GM12878 (cell line): ENCODE measurements around the gene RASAL2. TPM values are rescaled to one million over a fixed set of nuclear protein-coding genes. Genes with fewer than 3 reads are reported as not detected.

Experiments
- ATAC-seq: fragments of 200-7000 bp; cut with Tn5 transposase; 3 replicates; pipeline ENCODE4 v1.9.1; 2020; ENCODE audit warnings: mild to moderate bottlenecking, moderate library complexity
- BruUV-seq: library from RNA; stranded (reverse); fragments of 400-500 nt; replicated peaks from 2 replicates; lab custom pipeline; 2021; lab: Mats Ljungman, UMichigan
- CTCF ChIA-PET: fragments of 300-600 bp; sonication (Branson Sonifier 250); formaldehyde crosslinking; extraction: SDS; loops from one replicate; lab custom pipeline; 2021; ENCODE audit warnings: inconsistent platforms; lab: Yijun Ruan, JAX
- POLR2A ChIA-PET: fragments of 350-600 bp; formaldehyde crosslinking; extraction: SDS; loops from one replicate; lab custom pipeline; 2021; ENCODE audit warnings: inconsistent platforms; lab: Charles Lee
- RAD21 ChIA-PET: fragments of 300-600 bp; sonication (Branson Sonifier 250); formaldehyde crosslinking; loops from one replicate; lab custom pipeline; 2023; ENCODE audit warnings: antibody characterized with exemption; ENCODE audit not compliant: unreplicated experiment; lab: Charles Lee
- SMC1A ChIA-PET: fragments of 300-600 bp; sonication (Branson Sonifier 250); formaldehyde crosslinking; loops from one replicate; lab custom pipeline; 2023; ENCODE audit not compliant: unreplicated experiment, uncharacterized antibody; lab: Charles Lee
- DNase-seq: peaks from one replicate; pipeline ENCODE4 v3.0.0-alpha.2; 2011; ENCODE audit warnings: low read depth, low spot score
- FAIRE-seq: peaks from 3 replicates; lab custom pipeline; 2011; peaks lifted over from hg19 to GRCh38; lab: Jason Lieb, UNC
- H2AFZ ChIP-seq: 2 replicates; pipeline ENCODE4 v1.6.0; 2011; ENCODE audit warnings: low read depth, low read length, control low read depth; ENCODE audit not compliant: control insufficient read depth
- H3K27ac ChIP-seq: 2 replicates; pipeline ENCODE4 v1.5.1; 2011; ENCODE audit warnings: control low read depth; ENCODE audit not compliant: control insufficient read depth, insufficient read depth
- H3K27me3 ChIP-seq, 2 experiments: replicated peaks in 1 of 2; 2 replicates each; pipeline versions ENCODE4 v1.6.0 to v1.6.1; 2011; ENCODE audit warnings: low read length in 1 of 2; ENCODE audit not compliant: control insufficient read depth in 2 of 2, insufficient read depth in 2 of 2
- H3K36me3 ChIP-seq, 2 experiments: 2 replicates each; pipeline ENCODE4 v1.5.1; 2011; ENCODE audit warnings: low read length in 1 of 2; ENCODE audit not compliant: control insufficient read depth in 2 of 2, insufficient read depth in 2 of 2
- H3K4me1 ChIP-seq: 2 replicates; pipeline ENCODE4 v1.6.1; 2011; ENCODE audit warnings: mild to moderate bottlenecking, low read length, moderate library complexity, mixed read lengths; ENCODE audit not compliant: control insufficient read depth, insufficient read depth
- H3K4me2 ChIP-seq: 2 replicates; pipeline ENCODE4 v1.6.0; 2011; ENCODE audit warnings: control low read depth; ENCODE audit not compliant: control insufficient read depth, insufficient read depth
- H3K4me3 ChIP-seq: fragments of 200-600 bp; sonication (generic); 2 replicates; pipeline ENCODE4 v1.5.1; 2016
- H3K79me2 ChIP-seq: 2 replicates; pipeline ENCODE4 v1.6.0; 2011; ENCODE audit warnings: low read length; ENCODE audit not compliant: control insufficient read depth, insufficient read depth
- H3K9ac ChIP-seq: 2 replicates; pipeline ENCODE4 v1.8.0; 2011; ENCODE audit warnings: low read length, control low read depth, mixed read lengths; ENCODE audit not compliant: control insufficient read depth, insufficient read depth
- H3K9me3 ChIP-seq: replicated peaks from 3 replicates; pipeline ENCODE4 v1.5.1; 2011; ENCODE audit warnings: mild to moderate bottlenecking, low read length; ENCODE audit not compliant: control insufficient read depth, insufficient read depth
- H4K20me1 ChIP-seq: 2 replicates; pipeline ENCODE4 v1.6.0; 2011; ENCODE audit not compliant: control insufficient read depth, insufficient read depth
- CEBPB ChIP-seq, 2 experiments: fragments of 150-350 bp in 1 of 2; IDR thresholded peaks; 2 replicates each; pipeline ENCODE4 v1.6.1; 2012 to 2014; ENCODE audit warnings: low read depth in 2 of 2, low read length in 2 of 2, borderline replicate concordance in 1 of 2, inconsistent platforms in 1 of 2
- EED ChIP-seq: sonication (generic); IDR thresholded peaks from 2 replicates; pipeline ENCODE4 v1.6.1; 2016; ENCODE audit warnings: antibody characterized with exemption, low read depth
- ELK1 ChIP-seq: IDR thresholded peaks from 2 replicates; pipeline ENCODE4 v1.6.1; 2012; ENCODE audit warnings: low read depth, low read length, improper control_type of control experiment
- ESRRA ChIP-seq: IDR thresholded peaks from 2 replicates; pipeline ENCODE4 v1.6.1; 2012; ENCODE audit warnings: mild to moderate bottlenecking, low read length, improper control_type of control experiment
- IKZF2 ChIP-seq, 2 experiments: fragments of 450-650 bp; IDR thresholded peaks; 2 replicates each; pipeline ENCODE4 v1.6.1; 2017; ENCODE audit warnings: mild to moderate bottlenecking in 2 of 2, moderate library complexity in 2 of 2
- KLF5 ChIP-seq: fragments of 450-650 bp; IDR thresholded peaks from 2 replicates; pipeline ENCODE4 v1.6.1; 2014; ENCODE audit warnings: mild to moderate bottlenecking; ENCODE audit not compliant: partially characterized antibody
- MTA3 ChIP-seq: IDR thresholded peaks from 2 replicates; pipeline ENCODE4 v1.6.1; 2012; ENCODE audit warnings: low read length, inconsistent platforms, borderline replicate concordance
- PML ChIP-seq: IDR thresholded peaks from 2 replicates; pipeline ENCODE4 v1.6.1; 2012; ENCODE audit warnings: low read length, inconsistent platforms
- TCF3 ChIP-seq: IDR thresholded peaks from 2 replicates; pipeline ENCODE4 v1.6.1; 2012; ENCODE audit warnings: low read depth, mild to moderate bottlenecking, low read length, borderline replicate concordance; ENCODE audit not compliant: insufficient read depth
- ZNF274 ChIP-seq: IDR thresholded peaks from one replicate; pipeline ENCODE4 v1.8.0; 2011; ENCODE audit not compliant: insufficient read length, insufficient read depth
- WGBS: methylation state at CpG from one replicate; pipeline ENCODE4 v1.1.6; 2016; ENCODE audit warnings: low lambda C conversion rate; ENCODE audit not compliant: insufficient replicate concordance, insufficient coverage; ENCODE audit errors: missing lambda C conversion rate; 5-methylcytosine and 5-hydroxymethylcytosine counted together
- in situ Hi-C: fragments of 300-500 bp; cut with MboI; formaldehyde crosslinking; loops from 9 replicates; pipeline ENCODE4 v1.14.3; 2018; ENCODE audit warnings: mixed read lengths
- intact Hi-C: fragments of 100-400 bp; cut with micrococcal nuclease; formaldehyde crosslinking; loops from one replicate; pipeline ENCODE4 v1.14.2; 2022; ENCODE audit not compliant: unreplicated experiment
- polyA plus RNA-seq, 11 experiments: library from polyadenylated mRNA; depleted of rRNA in 4 of 11; unstranded in 6 of 11; stranded (reverse) in 5 of 11; fragments of >200 nt; fragmentation: Nextera tagmentation in 4 of 11; fragmentation: Illumina TruSeq in 1 of 11; extraction: Ambion mirVana in 4 of 11; extraction: Trizol in 1 of 11; gene quantifications; 1 replicate in 1 of 11; 2 replicates in 10 of 11; pipeline versions ENCODE4 v1.2.1 to v1.2.3, GENCODE V29; 2011 to 2016; ENCODE audit warnings: inconsistent platforms in 2 of 11, missing spikeins in 2 of 11, low read depth in 1 of 11
- total RNA-seq, 4 experiments: library from RNA; depleted of rRNA in 3 of 4; stranded (reverse); fragments of >200 nt in 3 of 4; fragmentation: Illumina TruSeq in 1 of 4; extraction: Trizol in 1 of 4; gene quantifications; 2 replicates each; pipeline versions ENCODE4 v1.2.1 to v1.2.3, GENCODE V29; 2013 to 2021
- TF ChIP-seq, protein P1 (sequence below): IDR thresholded peaks from 2 replicates; pipeline ENCODE4 v1.6.1; 2012; ENCODE audit warnings: improper control_type of control experiment, low read depth, low read length; ENCODE audit not compliant: insufficient replicate concordance
- TF ChIP-seq, protein P2 (sequence below): fragments of 450-650 bp; IDR thresholded peaks from 2 replicates; pipeline ENCODE4 v1.6.1; 2017; ENCODE audit warnings: mild to moderate bottlenecking, moderate library complexity

The RASAL2 gene
- total and polyA plus RNA-seq, 10 of the 15 experiments (the other 5 are each of a cell fraction or from before 2014, with no cell fraction given) = 0.02 to 6.9 (median 0.17) TPM; not detected in 1

DNA sequence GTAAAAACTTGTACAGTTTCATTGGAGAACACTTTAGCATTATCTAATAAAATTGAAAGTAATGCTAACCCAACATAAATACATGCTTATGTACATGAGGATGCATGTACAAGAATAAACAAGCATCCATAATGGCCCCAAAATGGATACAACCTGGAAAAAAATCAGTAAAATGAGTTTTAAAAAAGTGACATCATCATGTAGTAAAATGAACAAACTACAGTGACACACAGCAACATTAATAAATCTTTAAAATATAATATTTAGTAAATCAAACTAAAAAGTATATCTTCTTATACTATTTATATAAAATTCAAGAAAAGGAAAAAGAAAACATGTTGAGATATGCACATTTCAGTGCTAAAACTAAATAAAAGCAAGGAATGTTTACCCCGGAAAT, 262.4 kb downstream of the RASAL2 start (continued):
- TF ChIP-seq, protein P1, sequence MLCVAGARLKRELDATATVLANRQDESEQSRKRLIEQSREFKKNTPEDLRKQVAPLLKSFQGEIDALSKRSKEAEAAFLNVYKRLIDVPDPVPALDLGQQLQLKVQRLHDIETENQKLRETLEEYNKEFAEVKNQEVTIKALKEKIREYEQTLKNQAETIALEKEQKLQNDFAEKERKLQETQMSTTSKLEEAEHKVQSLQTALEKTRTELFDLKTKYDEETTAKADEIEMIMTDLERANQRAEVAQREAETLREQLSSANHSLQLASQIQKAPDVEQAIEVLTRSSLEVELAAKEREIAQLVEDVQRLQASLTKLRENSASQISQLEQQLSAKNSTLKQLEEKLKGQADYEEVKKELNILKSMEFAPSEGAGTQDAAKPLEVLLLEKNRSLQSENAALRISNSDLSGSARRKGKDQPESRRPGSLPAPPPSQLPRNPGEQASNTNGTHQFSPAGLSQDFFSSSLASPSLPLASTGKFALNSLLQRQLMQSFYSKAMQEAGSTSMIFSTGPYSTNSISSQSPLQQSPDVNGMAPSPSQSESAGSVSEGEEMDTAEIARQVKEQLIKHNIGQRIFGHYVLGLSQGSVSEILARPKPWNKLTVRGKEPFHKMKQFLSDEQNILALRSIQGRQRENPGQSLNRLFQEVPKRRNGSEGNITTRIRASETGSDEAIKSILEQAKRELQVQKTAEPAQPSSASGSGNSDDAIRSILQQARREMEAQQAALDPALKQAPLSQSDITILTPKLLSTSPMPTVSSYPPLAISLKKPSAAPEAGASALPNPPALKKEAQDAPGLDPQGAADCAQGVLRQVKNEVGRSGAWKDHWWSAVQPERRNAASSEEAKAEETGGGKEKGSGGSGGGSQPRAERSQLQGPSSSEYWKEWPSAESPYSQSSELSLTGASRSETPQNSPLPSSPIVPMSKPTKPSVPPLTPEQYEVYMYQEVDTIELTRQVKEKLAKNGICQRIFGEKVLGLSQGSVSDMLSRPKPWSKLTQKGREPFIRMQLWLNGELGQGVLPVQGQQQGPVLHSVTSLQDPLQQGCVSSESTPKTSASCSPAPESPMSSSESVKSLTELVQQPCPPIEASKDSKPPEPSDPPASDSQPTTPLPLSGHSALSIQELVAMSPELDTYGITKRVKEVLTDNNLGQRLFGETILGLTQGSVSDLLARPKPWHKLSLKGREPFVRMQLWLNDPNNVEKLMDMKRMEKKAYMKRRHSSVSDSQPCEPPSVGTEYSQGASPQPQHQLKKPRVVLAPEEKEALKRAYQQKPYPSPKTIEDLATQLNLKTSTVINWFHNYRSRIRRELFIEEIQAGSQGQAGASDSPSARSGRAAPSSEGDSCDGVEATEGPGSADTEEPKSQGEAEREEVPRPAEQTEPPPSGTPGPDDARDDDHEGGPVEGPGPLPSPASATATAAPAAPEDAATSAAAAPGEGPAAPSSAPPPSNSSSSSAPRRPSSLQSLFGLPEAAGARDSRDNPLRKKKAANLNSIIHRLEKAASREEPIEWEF = no peak

- DNase-seq = no peak
- ChIA-PET SMC1A (no interaction called here), CTCF (no interaction called here), POLR2A (no interaction called here), RAD21 (no interaction called here)
- H3K79me2 ChIP-seq = no peaks in the 10 kb centered on the region
- H3K9me3 ChIP-seq = no peaks in the 10 kb centered on the region
- H3K9ac ChIP-seq = no peak overlapping the region
- H3K4me3 ChIP-seq = no peak overlapping the region
- intact Hi-C loops (no loop called here), in situ Hi-C loops (no loop called here)
- no peak overlapping the region for H3K27ac ChIP-seq
- BruUV-seq = no TSS peak
- H3K4me1 ChIP-seq = no peaks in the 10 kb centered on the region
- no peak overlapping the region for H3K4me2 ChIP-seq
- 42% methylated on average over 1 of the region's 1 CpG for WGBS
- no peaks in the 10 kb centered on the region for H3K27me3 ChIP-seq
- no peak for ATAC-seq
- no peaks in the 10 kb centered on the region for H3K36me3 ChIP-seq
- no peak for FAIRE-seq
- no peak overlapping the region for H2AFZ ChIP-seq
- no peaks in the 10 kb centered on the region for H4K20me1 ChIP-seq
- TF ChIP-seq IKZF2 (IDR thresholded peaks at IDR 0.05) (no peak), MTA3 (no peak), PML (no peak), TCF3 (no peak), ELK1 (no peak), CEBPB (IDR thresholded peaks at IDR 0.05; ENCODE audit: borderline replicate concordance in 1 of 2, low read depth in 2 of 2, low read length in 2 of 2) (no peak), ESRRA (no peak), KLF5 (no peak), ZNF274 (no peak), EED (no peak)
- TF ChIP-seq, protein P2, sequence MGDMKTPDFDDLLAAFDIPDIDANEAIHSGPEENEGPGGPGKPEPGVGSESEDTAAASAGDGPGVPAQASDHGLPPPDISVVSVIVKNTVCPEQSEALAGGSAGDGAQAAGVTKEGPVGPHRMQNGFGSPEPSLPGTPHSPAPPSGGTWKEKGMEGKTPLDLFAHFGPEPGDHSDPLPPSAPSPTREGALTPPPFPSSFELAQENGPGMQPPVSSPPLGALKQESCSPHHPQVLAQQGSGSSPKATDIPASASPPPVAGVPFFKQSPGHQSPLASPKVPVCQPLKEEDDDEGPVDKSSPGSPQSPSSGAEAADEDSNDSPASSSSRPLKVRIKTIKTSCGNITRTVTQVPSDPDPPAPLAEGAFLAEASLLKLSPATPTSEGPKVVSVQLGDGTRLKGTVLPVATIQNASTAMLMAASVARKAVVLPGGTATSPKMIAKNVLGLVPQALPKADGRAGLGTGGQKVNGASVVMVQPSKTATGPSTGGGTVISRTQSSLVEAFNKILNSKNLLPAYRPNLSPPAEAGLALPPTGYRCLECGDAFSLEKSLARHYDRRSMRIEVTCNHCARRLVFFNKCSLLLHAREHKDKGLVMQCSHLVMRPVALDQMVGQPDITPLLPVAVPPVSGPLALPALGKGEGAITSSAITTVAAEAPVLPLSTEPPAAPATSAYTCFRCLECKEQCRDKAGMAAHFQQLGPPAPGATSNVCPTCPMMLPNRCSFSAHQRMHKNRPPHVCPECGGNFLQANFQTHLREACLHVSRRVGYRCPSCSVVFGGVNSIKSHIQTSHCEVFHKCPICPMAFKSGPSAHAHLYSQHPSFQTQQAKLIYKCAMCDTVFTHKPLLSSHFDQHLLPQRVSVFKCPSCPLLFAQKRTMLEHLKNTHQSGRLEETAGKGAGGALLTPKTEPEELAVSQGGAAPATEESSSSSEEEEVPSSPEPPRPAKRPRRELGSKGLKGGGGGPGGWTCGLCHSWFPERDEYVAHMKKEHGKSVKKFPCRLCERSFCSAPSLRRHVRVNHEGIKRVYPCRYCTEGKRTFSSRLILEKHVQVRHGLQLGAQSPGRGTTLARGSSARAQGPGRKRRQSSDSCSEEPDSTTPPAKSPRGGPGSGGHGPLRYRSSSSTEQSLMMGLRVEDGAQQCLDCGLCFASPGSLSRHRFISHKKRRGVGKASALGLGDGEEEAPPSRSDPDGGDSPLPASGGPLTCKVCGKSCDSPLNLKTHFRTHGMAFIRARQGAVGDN = no peak
Observed at GRCh38 chr1:178358456-178358855, 264.6 kb downstream of the RASAL2 start.
